Lung (tissue), 12 donors: ENCODE measurements around the gene SEPTIN8. TPM values are rescaled to one million over a fixed set of nuclear protein-coding genes. Genes with fewer than 3 reads are reported as not detected.

Experiments
- ATAC-seq: fragments of 200-7000 bp; cut with Tn5 transposase; one replicate; pipeline ENCODE4 v1.9.1; 2020; ENCODE audit warnings: moderate number of reproducible peaks; ENCODE audit not compliant: insufficient read depth, low FRiP score
- DNase-seq, 3 donors: peaks; one replicate each; pipeline ENCODE4 v3.0.0-alpha.2; 2013 to 2017
- H3K27ac ChIP-seq, 2 donors: one replicate each; pipeline ENCODE4 v1.5.1; 2013; ENCODE audit warnings: mild to moderate bottlenecking in 2 of 2, moderate library complexity in 2 of 2, control low read depth in 1 of 2, inconsistent platforms in 1 of 2, low read depth in 1 of 2, low read length in 1 of 2
- H3K27me3 ChIP-seq, 3 donors: one replicate each; pipeline ENCODE4 v1.5.1; 2013; ENCODE audit warnings: low read length in 2 of 3; ENCODE audit not compliant: control insufficient read depth in 3 of 3, insufficient read depth in 3 of 3
- H3K36me3 ChIP-seq, 4 donors: one replicate each; pipeline ENCODE4 v1.5.1; 2013; ENCODE audit warnings: low read length in 4 of 4, mild to moderate bottlenecking in 1 of 4, moderate library complexity in 1 of 4; ENCODE audit not compliant: control insufficient read depth in 4 of 4, insufficient read depth in 4 of 4
- H3K4me1 ChIP-seq, 5 donors: one replicate each; pipeline ENCODE4 v1.5.1; 2013; ENCODE audit warnings: low read length in 5 of 5, mild to moderate bottlenecking in 2 of 5, moderate library complexity in 1 of 5; ENCODE audit not compliant: control insufficient read depth in 5 of 5, insufficient read depth in 5 of 5
- H3K4me3 ChIP-seq: one replicate; pipeline ENCODE4 v1.5.1; 2013; ENCODE audit warnings: mild to moderate bottlenecking, control low read depth, moderate library complexity
- H3K9ac ChIP-seq, 2 donors: one replicate each; pipeline ENCODE4 v1.5.1; 2013; ENCODE audit warnings: low read length in 2 of 2, control low read depth in 1 of 2; ENCODE audit not compliant: insufficient read depth in 1 of 2
- H3K9me3 ChIP-seq, 4 donors: one replicate each; pipeline ENCODE4 v1.5.1; 2013; ENCODE audit warnings: low read length in 3 of 4, mild to moderate bottlenecking in 1 of 4, moderate library complexity in 1 of 4; ENCODE audit not compliant: control insufficient read depth in 4 of 4, insufficient read depth in 3 of 4
- CTCF ChIP-seq: IDR thresholded peaks from 2 replicates; pipeline ENCODE4 v1.5.1; 2012; ENCODE audit warnings: mild to moderate bottlenecking; ENCODE audit errors: control extremely low read depth, extremely low read depth
- WGBS, 2 donors: extraction: QIAGEN DNeasy Blood & Tissue Kit; methylation state at CpG; one replicate each; pipeline ENCODE4 v1.1.7; 2013; 5-methylcytosine and 5-hydroxymethylcytosine counted together
- polyA plus RNA-seq, 2 donors: library from polyadenylated mRNA; stranded (reverse); fragments of 200-250 nt; gene quantifications; one replicate each; pipeline ENCODE4 v1.2.1, GENCODE V29; 2013
- total RNA-seq, 2 donors: library from RNA; depleted of rRNA in 1 of 2; stranded (reverse); fragments of >200 nt in 1 of 2; gene quantifications; one replicate each; pipeline ENCODE4 v1.2.1, GENCODE V29; 2014 to 2021
- donor health status: control.
- donor health status: control.
- donor health status: Bipolar disorder and iron deficiency.
- donor health status: healthy.
- donor health status: DM: yes; HTN: yes; CAD: no.

Gene SEPTIN8
- total and polyA plus RNA-seq, 4 donors: 12.4 to 37.8 (median 22.0) TPM

- H3K27ac ChIP-seq: peak overlapping the region; percentile 68
- H3K27me3 ChIP-seq: peaks cover 0 to 5% (median 0%) of the 10 kb centered on the region in 3 donors
- no peak for TF ChIP-seq CTCF
- H3K9me3 ChIP-seq: no peaks in the 10 kb centered on the region
- H3K36me3 ChIP-seq: no peaks in the 10 kb centered on the region
- H3K9ac ChIP-seq: peak overlapping the region; percentile 16 to 28
- ATAC-seq (no peak), DNase-seq (peak; percentile 78 to 86 (median 85))
- WGBS, 2 donors: 9 to 11% methylated on average over 32 to 39 of the region's 39 CpGs
- H3K4me3 ChIP-seq: peak overlapping the region; percentile 79
- peaks cover 7 to 23% (median 17%) of the 10 kb centered on the region in 5 donors for H3K4me1 ChIP-seq
These were observed 705 bp downstream of the SEPTIN8 start for GRCh38 chr5:132776131-132776937.

- no peak overlapping the region for H3K4me3 ChIP-seq
- peaks cover 0 to 5% (median 0%) of the 10 kb centered on the region in 3 donors for H3K27me3 ChIP-seq
- TF ChIP-seq CTCF: no peak
- no peaks in the 10 kb centered on the region for H3K9me3 ChIP-seq
- no peak overlapping the region for H3K9ac ChIP-seq
- H3K27ac ChIP-seq: peak overlapping the region in 1 of 2 donors; percentile 54
- H3K36me3 ChIP-seq: no peaks in the 10 kb centered on the region
- ATAC-seq (no peak), DNase-seq (no peak)
- peaks cover 7 to 29% (median 17%) of the 10 kb centered on the region in 5 donors for H3K4me1 ChIP-seq
- 55 to 77% methylated on average over 7 of the region's 7 CpGs for WGBS, 2 donors
These were observed 1.5 kb downstream of the SEPTIN8 start for GRCh38 chr5:132775476-132775961.

- H3K27ac ChIP-seq: peak overlapping the region in 1 of 2 donors; percentile 7
These were observed 2.1 kb downstream of the SEPTIN8 start for GRCh38 chr5:132774896-132775295.

More at GRCh38 chr5:132774896-132775295, 2.1 kb downstream of the SEPTIN8 start:
- TF ChIP-seq CTCF: no peak
- WGBS, 2 donors: 86 to 91% methylated on average over 5 of the region's 5 CpGs
- Histone ChIP-seq H3K4me3 (no peak overlapping the region), H3K27me3 (peaks cover 0 to 3% (median 0%) of the 10 kb centered on the region in 3 donors), H3K9me3 (no peaks in the 10 kb centered on the region), H3K4me1 (peaks cover 7 to 31% (median 17%) of the 10 kb centered on the region in 5 donors), H3K9ac (no peak overlapping the region), H3K36me3 (no peaks in the 10 kb centered on the region)
- ATAC-seq: no peak
- no peak for DNase-seq
